Smooth muscle cell (in vitro differentiated cells): ENCODE results near the gene SURF2. TPM values are rescaled to one million over a fixed set of nuclear protein-coding genes. Genes with fewer than 3 reads are reported as not detected.
"Not testable (repeated sequence)": the region's sequence is repeated elsewhere in the genome, so short reads cannot be mapped to it uniquely, and the experiment has no call there.

Experiments used
- DNase-seq: peaks from one replicate; lab custom pipeline; 2025; ENCODE audit not compliant: unreplicated experiment; lab: John Stamatoyannopoulos, UW
- H2AFZ ChIP-seq: fragments of 200-600 bp; sonication (generic); 2 replicates; pipeline ENCODE4 v1.6.0; 2016; ENCODE audit warnings: antibody characterized with exemption, low read depth, mild to moderate bottlenecking
- H3F3A ChIP-seq: fragments of 200-600 bp; sonication (generic); 2 replicates; pipeline ENCODE4 v1.6.0; 2017; ENCODE audit warnings: antibody characterized with exemption, low read depth
- H3K27ac ChIP-seq: fragments of 200-600 bp; sonication (generic); 2 replicates; pipeline ENCODE4 v1.5.1; 2016; ENCODE audit warnings: low read depth, mild to moderate bottlenecking
- H3K27me3 ChIP-seq: fragments of 200-600 bp; sonication (generic); 2 replicates; pipeline ENCODE4 v1.6.1; 2016; ENCODE audit warnings: low read depth, mild to moderate bottlenecking
- H3K36me3 ChIP-seq: fragments of 200-600 bp; sonication (generic); 2 replicates; pipeline ENCODE4 v1.5.1; 2016; ENCODE audit warnings: low read depth
- H3K4me1 ChIP-seq: fragments of 200-600 bp; sonication (generic); 2 replicates; pipeline ENCODE4 v1.5.1; 2016; ENCODE audit warnings: low read depth
- H3K4me2 ChIP-seq: fragments of 200-600 bp; sonication (generic); 2 replicates; pipeline ENCODE4 v1.6.0; 2016; ENCODE audit warnings: mild to moderate bottlenecking
- H3K4me3 ChIP-seq: fragments of 200-600 bp; sonication (generic); 2 replicates; pipeline ENCODE4 v1.5.1; 2016; ENCODE audit warnings: mild to moderate bottlenecking
- H3K79me2 ChIP-seq: fragments of 200-600 bp; sonication (generic); 2 replicates; pipeline ENCODE4 v1.6.0; 2016; ENCODE audit warnings: low read depth, mild to moderate bottlenecking
- H3K9ac ChIP-seq: fragments of 200-600 bp; sonication (generic); 2 replicates; pipeline ENCODE4 v1.6.0; 2016; ENCODE audit warnings: low read depth
- H3K9me3 ChIP-seq: fragments of 200-600 bp; sonication (generic); replicated peaks from 2 replicates; pipeline ENCODE4 v1.5.1; 2016; ENCODE audit warnings: low read depth
- H4K20me1 ChIP-seq: fragments of 200-600 bp; sonication (generic); 2 replicates; pipeline ENCODE4 v1.6.0; 2016; ENCODE audit warnings: low read depth
- WGBS: methylation state at CpG from one replicate; pipeline ENCODE4 v1.1.7; 2016; ENCODE audit warnings: low lambda C conversion rate; 5-methylcytosine and 5-hydroxymethylcytosine counted together
- polyA plus RNA-seq: library from polyadenylated mRNA; unstranded; fragments of >200 nt; fragmentation: Nextera tagmentation; extraction: Ambion mirVana; gene quantifications from 2 replicates; pipeline ENCODE4 v1.2.1, GENCODE V29; 2016
- total RNA-seq: library from RNA; depleted of rRNA; stranded (reverse); fragments of >200 nt; gene quantifications from 2 replicates; pipeline ENCODE4 v1.2.3, GENCODE V29; 2014
- TF ChIP-seq, protein P1 (sequence below): fragments of 200-600 bp; sonication (generic); IDR thresholded peaks from 2 replicates; pipeline ENCODE4 v1.5.1; 2017; ENCODE audit warnings: borderline replicate concordance, mild to moderate bottlenecking, antibody characterized with exemption; ENCODE audit not compliant: insufficient read depth, poor library complexity, severe bottlenecking

Gene SURF2
- total and polyA plus RNA-seq, 2 experiments from 2014 or later: 11.4 to 21.4 TPM

- DNase-seq, H3K27me3 ChIP-seq, H3K9ac ChIP-seq, H3K9me3 ChIP-seq, H3K27ac ChIP-seq, H3K36me3 ChIP-seq, H3K4me1 ChIP-seq, H3F3A ChIP-seq, H4K20me1 ChIP-seq, H3K79me2 ChIP-seq, H3K4me3 ChIP-seq, H2AFZ ChIP-seq, H3K4me2 ChIP-seq: not testable (repeated sequence)
- WGBS: 52% methylated on average over 21 of the region's 21 CpGs
- TF ChIP-seq, protein P1, sequence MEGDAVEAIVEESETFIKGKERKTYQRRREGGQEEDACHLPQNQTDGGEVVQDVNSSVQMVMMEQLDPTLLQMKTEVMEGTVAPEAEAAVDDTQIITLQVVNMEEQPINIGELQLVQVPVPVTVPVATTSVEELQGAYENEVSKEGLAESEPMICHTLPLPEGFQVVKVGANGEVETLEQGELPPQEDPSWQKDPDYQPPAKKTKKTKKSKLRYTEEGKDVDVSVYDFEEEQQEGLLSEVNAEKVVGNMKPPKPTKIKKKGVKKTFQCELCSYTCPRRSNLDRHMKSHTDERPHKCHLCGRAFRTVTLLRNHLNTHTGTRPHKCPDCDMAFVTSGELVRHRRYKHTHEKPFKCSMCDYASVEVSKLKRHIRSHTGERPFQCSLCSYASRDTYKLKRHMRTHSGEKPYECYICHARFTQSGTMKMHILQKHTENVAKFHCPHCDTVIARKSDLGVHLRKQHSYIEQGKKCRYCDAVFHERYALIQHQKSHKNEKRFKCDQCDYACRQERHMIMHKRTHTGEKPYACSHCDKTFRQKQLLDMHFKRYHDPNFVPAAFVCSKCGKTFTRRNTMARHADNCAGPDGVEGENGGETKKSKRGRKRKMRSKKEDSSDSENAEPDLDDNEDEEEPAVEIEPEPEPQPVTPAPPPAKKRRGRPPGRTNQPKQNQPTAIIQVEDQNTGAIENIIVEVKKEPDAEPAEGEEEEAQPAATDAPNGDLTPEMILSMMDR: peak; percentile 68
Measured at GRCh38 chr9:133329306-133330156, 26.8 kb upstream of the SURF2 start.

DNA sequence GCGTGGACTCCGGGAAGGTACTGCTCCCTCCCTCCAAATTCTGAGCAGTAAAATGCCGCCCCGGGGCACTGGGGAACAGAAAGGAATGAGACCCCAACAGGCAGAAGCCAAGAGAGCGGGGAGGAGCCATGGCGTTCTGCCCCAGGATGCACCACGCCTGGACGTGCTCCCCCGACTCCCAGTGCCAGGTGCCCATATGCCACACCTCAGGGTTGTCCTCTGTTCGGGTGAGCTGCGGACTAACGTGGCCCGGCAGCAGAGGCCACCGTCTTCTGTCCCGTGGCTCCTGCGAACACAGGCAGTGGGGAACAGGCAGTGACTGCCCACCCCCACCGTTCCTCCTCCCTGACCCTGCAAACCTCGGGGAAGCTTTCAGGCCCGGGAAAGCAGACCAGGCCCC is 25.1 kb upstream of the SURF2 start:
- Histone ChIP-seq H3F3A (peaks cover 7% of the 10 kb centered on the region), H4K20me1 (peaks cover 16% of the 10 kb centered on the region), H3K4me2 (no peak overlapping the region), H3K9ac (no peak overlapping the region), H2AFZ (no peak overlapping the region), H3K27ac (no peak overlapping the region), H3K79me2 (peaks cover 21% of the 10 kb centered on the region), H3K4me3 (no peak overlapping the region), H3K4me1 (peaks cover 7% of the 10 kb centered on the region), H3K27me3 (no peaks in the 10 kb centered on the region), H3K9me3 (no peaks in the 10 kb centered on the region), H3K36me3 (no peaks in the 10 kb centered on the region)
- no peak for DNase-seq
- TF ChIP-seq, protein P1: no peak
- 96% methylated on average over 19 of the region's 19 CpGs for WGBS

DNA sequence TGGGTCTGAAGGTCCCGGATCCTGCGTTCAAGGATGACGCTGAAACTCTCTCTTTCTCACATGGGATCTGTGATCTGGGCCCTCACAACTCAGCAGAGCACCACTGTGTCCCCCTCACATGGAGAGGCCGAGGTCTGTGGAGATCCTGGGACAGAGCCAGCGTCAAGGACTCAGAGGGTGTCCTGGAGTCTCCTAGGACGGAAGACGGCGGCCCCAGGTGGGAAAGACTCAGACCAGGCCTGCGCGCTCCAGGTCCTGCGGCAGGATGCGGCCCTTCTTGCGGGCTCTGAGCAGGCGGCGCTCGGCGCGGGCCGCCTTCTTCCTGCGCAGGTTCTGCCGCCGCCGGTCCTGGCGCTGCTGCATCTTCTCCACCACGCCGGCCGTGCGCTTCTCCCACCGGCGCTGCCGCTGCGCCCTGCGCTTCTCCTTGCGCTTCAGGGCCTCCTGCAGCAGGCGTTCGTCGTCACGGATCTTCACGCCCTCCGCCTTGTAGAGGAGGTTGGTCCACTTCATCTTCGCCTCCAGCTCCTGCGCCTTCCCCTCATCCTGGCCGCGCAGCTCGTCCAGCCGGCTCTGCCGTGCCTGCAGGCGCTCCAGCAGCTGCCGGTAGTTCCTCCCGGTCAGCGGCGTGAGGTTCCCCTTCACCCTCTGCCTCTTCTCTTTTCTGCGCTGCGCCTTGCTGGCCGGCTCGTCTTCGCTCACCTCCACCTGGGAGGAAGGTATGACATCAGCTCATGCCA is 24.5 kb upstream of the SURF2 start:
- 94% methylated on average over 53 of the region's 57 CpGs for WGBS
- H3K4me3 ChIP-seq: no peak overlapping the region

More for the DNA sequence above, 24.5 kb upstream of the SURF2 start:
- peaks cover 7% of the 10 kb centered on the region for H3F3A ChIP-seq
- H3K79me2 ChIP-seq: peaks cover 21% of the 10 kb centered on the region
- no peak overlapping the region for H3K27ac ChIP-seq
- H2AFZ ChIP-seq: no peak overlapping the region
- DNase-seq: no peak
- peaks cover 16% of the 10 kb centered on the region for H4K20me1 ChIP-seq
- H3K36me3 ChIP-seq: no peaks in the 10 kb centered on the region
- peaks cover 7% of the 10 kb centered on the region for H3K4me1 ChIP-seq
- H3K4me2 ChIP-seq: no peak overlapping the region
- no peak overlapping the region for H3K9ac ChIP-seq
- TF ChIP-seq, protein P1: no peak
- no peaks in the 10 kb centered on the region for H3K9me3 ChIP-seq
- no peaks in the 10 kb centered on the region for H3K27me3 ChIP-seq
